ENCODE results near the gene GAD1.

Gene GAD1

GRCh38 chr2:170783549-170783948 is 33.1 kb upstream of the GAD1 start:
- DNase-seq (ENCODE audit: low spot score) (no peak), ATAC-seq (ENCODE audit: low read depth) (no peak)
- no peaks in the 10 kb centered on the region for H3K9me3 ChIP-seq (ENCODE audit: severe bottlenecking)
- no peaks in the 10 kb centered on the region for H3K27me3 ChIP-seq (ENCODE audit: insufficient read depth, poor library complexity, severe bottlenecking)
- no peak overlapping the region for H3K4me3 ChIP-seq (ENCODE audit: severe bottlenecking)
- H3K36me3 ChIP-seq (ENCODE audit: low read depth): no peaks in the 10 kb centered on the region
- H3K27ac ChIP-seq (ENCODE audit: poor library complexity, severe bottlenecking): no peak overlapping the region
- no peaks in the 10 kb centered on the region for H3K4me1 ChIP-seq (ENCODE audit: insufficient read depth, poor library complexity, severe bottlenecking)
- TF ChIP-seq, protein P1, sequence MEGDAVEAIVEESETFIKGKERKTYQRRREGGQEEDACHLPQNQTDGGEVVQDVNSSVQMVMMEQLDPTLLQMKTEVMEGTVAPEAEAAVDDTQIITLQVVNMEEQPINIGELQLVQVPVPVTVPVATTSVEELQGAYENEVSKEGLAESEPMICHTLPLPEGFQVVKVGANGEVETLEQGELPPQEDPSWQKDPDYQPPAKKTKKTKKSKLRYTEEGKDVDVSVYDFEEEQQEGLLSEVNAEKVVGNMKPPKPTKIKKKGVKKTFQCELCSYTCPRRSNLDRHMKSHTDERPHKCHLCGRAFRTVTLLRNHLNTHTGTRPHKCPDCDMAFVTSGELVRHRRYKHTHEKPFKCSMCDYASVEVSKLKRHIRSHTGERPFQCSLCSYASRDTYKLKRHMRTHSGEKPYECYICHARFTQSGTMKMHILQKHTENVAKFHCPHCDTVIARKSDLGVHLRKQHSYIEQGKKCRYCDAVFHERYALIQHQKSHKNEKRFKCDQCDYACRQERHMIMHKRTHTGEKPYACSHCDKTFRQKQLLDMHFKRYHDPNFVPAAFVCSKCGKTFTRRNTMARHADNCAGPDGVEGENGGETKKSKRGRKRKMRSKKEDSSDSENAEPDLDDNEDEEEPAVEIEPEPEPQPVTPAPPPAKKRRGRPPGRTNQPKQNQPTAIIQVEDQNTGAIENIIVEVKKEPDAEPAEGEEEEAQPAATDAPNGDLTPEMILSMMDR (IDR thresholded peaks at IDR 0.05; ENCODE audit: poor library complexity, severe bottlenecking): no peak

- Histone ChIP-seq H3K27ac (ENCODE audit: poor library complexity, severe bottlenecking) (no peak overlapping the region), H3K4me1 (ENCODE audit: insufficient read depth, poor library complexity, severe bottlenecking) (no peaks in the 10 kb centered on the region), H3K27me3 (ENCODE audit: insufficient read depth, poor library complexity, severe bottlenecking) (no peaks in the 10 kb centered on the region), H3K4me3 (ENCODE audit: severe bottlenecking) (no peak overlapping the region), H3K36me3 (ENCODE audit: low read depth) (no peaks in the 10 kb centered on the region), H3K9me3 (ENCODE audit: severe bottlenecking) (no peaks in the 10 kb centered on the region)
- DNase-seq (ENCODE audit: low spot score) (no peak), ATAC-seq (ENCODE audit: low read depth) (no peak)
- TF ChIP-seq, protein P1 (IDR thresholded peaks at IDR 0.05; ENCODE audit: poor library complexity, severe bottlenecking): no peak
Observed at GRCh38 chr2:170798996-170799395, 17.7 kb upstream of the GAD1 start.

- TF ChIP-seq, protein P1 (IDR thresholded peaks at IDR 0.05; ENCODE audit: poor library complexity, severe bottlenecking): no peak
Observed at GRCh38 chr2:170806548-170806947, 10.1 kb upstream of the GAD1 start.

DNA sequence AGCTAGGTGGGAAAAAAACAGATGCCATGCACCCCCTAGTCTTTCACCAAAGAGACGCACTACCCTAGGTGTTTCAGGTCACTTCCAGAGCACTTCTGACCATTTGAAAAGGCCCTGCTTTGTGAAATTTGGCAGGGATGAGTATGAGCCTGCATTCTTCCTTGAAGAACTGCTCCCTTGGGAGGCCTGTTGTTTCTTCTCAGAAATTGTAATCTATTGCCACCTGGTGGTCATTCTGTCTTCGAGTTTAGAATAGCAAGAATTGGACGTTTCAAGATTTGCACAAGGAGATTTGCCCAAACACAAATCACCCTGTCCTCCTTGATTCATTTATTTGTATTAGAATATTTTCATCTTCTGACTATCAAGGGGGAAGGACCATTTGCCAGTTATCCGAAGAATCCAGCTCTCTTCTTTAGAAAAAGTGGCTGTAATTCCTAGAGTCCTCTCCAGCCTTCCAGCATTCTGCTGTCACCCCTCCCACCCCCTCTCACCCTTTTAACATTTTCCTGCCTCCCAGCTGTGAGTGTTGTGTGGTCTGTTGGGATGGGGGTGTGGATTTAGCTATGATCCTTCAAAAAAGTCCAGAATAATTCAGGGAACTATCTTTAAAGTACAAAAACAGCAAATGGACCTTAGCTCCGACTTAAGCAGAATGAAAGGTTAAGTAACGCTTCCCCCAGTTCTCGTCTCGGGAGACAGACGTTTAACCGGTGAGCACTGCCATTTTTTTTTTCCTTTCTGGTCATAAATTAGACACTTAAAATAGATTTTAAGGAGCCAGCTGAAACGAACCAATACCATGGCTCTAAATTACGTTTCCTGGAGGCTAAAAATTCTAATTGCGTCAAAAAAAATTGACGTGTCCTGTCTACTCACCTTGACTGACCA is 3.7 kb upstream of the GAD1 start:
- no peak overlapping the region for H3K27ac ChIP-seq (ENCODE audit: poor library complexity, severe bottlenecking)

More at GRCh38 chr2:170806548-170806947, 10.1 kb upstream of the GAD1 start:
- DNase-seq (ENCODE audit: low spot score) (no peak), ATAC-seq (ENCODE audit: low read depth) (no peak)
- Histone ChIP-seq H3K36me3 (ENCODE audit: low read depth) (no peaks in the 10 kb centered on the region), H3K4me3 (ENCODE audit: severe bottlenecking) (no peak overlapping the region), H3K9me3 (ENCODE audit: severe bottlenecking) (no peaks in the 10 kb centered on the region), H3K27me3 (ENCODE audit: insufficient read depth, poor library complexity, severe bottlenecking) (no peaks in the 10 kb centered on the region), H3K27ac (ENCODE audit: poor library complexity, severe bottlenecking) (no peak overlapping the region), H3K4me1 (ENCODE audit: insufficient read depth, poor library complexity, severe bottlenecking) (no peaks in the 10 kb centered on the region)

More for the DNA sequence above, 3.7 kb upstream of the GAD1 start:
- DNase-seq (ENCODE audit: low spot score) (no peak), ATAC-seq (ENCODE audit: low read depth) (peak; percentile 24; the same call in 1 of the 3 replicates)
- H3K4me1 ChIP-seq (ENCODE audit: insufficient read depth, poor library complexity, severe bottlenecking): no peaks in the 10 kb centered on the region
- peaks cover 23% of the 10 kb centered on the region for H3K27me3 ChIP-seq (ENCODE audit: insufficient read depth, poor library complexity, severe bottlenecking)
- TF ChIP-seq, protein P1 (IDR thresholded peaks at IDR 0.05; ENCODE audit: poor library complexity, severe bottlenecking): peak; percentile 88
- H3K9me3 ChIP-seq (ENCODE audit: severe bottlenecking): no peaks in the 10 kb centered on the region
- H3K4me3 ChIP-seq (ENCODE audit: severe bottlenecking): no peak overlapping the region
- H3K36me3 ChIP-seq (ENCODE audit: low read depth): no peaks in the 10 kb centered on the region
